Activated CD4-positive, CD25-positive, alpha-beta regulatory T cell (primary cell): ENCODE measurements around the gene ANXA2.

ENCODE experiments used
- DNase-seq, 4 experiments: peaks; one replicate each; lab custom pipeline; 2025; lab: John Stamatoyannopoulos, UW

Gene ANXA2

DNA sequence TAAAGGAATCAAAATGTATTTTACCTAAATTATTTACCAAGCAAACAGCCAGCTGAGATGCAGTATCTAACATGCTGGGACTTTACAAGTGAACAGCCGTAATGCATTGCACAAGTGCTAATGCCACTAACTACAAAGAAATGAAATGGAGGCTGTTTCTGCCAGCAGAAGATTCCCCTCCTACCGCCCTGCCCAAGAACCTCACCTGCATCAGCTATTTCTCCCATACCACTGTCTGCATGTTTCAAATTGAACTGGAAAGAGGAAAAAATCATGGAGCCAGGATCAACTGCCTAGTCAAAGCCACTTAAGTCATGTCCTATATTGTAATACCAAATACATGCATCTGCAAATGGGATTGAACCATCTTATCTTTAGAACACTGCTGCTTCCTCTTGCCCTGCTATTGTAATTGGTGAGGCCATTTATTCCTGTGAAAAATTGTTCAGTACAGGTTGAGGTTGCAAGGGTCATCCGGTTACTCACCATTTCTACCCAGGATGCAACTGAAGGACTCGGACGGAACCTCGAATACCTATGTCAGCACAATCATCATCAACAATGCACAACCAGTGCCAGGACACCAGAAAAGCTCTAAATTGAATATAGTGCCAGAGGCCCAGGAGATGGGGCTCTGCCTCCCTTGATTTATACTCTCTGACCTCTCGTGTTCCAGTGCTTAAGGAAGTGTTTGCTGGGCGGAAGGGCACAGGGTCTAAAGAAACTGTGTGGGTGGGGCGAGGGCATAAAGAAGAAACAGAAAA lies 27.5 kb downstream of the ANXA2 start:
- DNase-seq = no peak

- DNase-seq = no peak
Measured at GRCh38 chr15:60369696-60370095, 28.1 kb downstream of the ANXA2 start.

GRCh38 chr15:60364612-60364924 lies 33.2 kb downstream of the ANXA2 start:
- DNase-seq = no peak

GRCh38 chr15:60363903-60364611 lies 33.7 kb downstream of the ANXA2 start:
- DNase-seq = no peak

- DNase-seq = no peak
Measured at GRCh38 chr15:60363087-60363549, 34.7 kb downstream of the ANXA2 start.

- no peak for DNase-seq
Measured at GRCh38 chr15:60362321-60363086, 35.3 kb downstream of the ANXA2 start.

DNA sequence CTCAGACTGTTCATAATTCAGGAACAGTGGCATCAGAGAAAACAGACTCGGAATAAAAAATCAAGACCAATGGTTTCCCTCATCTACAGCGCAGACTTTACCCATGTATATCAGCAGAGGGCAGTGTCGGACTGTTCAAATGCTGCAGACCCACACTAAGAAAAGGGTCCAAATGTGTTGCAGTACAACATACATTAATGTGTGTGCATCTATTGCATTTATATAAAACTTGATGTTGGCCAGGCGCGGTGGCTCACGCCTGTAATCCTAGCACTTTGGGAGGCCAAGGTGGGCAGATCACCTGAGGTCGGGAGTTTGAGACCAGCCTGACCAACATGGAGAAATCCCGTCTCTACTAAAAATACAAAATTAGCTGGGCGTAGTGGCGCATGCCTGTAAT lies 38.0 kb downstream of the ANXA2 start:
- DNase-seq = peak in 2 of 4 experiments; percentile 5 to 10

DNA sequence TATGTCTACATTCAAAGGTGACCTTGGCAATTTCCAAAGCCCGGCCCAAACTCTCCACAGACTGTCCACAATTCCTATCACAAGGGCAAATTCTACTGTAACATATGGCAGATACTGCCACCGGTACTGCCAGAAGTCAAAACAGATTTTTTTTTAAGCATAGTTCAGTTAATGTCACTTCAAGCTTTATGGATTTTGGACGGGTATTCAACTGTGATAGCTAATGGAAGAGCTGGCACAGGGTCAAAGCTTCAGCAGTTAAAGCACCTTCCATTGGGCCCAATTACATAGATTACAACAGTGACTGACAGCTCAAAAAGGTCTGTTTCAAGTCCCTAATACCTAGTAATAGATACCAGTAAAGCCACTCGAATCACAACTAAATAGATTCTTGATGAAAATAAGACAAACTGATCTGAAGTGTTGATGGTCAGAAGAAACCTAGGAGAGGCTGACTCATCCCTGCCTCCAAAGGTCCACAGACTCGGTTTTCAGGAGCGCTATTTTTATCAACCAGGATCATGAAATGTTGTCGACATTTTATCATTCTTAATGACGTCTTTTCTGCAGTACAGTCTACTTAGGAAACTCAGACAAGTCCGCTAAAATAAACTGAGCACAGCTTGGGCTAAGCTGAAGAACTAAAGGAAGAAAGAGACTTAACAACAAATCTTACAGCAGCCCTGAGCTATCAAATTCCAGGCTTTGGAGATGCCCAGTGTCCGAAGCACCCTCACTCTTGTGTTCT lies 38.7 kb downstream of the ANXA2 start:
- no peak for DNase-seq

DNA sequence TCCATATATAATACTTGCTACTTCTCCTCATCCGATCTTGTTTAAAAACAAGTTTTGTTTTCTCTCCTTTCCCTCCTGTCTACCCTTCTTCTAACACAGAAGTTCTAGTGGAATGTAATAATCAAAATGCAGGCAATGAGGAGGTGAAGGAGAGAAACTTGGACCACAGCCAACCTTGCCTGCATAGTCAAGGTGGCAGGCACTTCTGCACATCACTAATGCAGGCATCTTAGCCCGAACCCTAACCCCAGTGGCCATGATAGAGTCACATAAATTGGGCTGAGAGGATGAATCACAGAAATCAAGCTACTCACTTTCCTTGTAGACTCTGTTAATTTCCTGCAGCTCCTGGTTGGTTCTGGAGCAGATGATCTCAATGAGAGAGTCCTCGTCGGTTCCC lies 41.0 kb downstream of the ANXA2 start:
- no peak for DNase-seq

GRCh38 chr15:60355148-60355857 lies 42.5 kb downstream of the ANXA2 start:
- DNase-seq = no peak

DNA sequence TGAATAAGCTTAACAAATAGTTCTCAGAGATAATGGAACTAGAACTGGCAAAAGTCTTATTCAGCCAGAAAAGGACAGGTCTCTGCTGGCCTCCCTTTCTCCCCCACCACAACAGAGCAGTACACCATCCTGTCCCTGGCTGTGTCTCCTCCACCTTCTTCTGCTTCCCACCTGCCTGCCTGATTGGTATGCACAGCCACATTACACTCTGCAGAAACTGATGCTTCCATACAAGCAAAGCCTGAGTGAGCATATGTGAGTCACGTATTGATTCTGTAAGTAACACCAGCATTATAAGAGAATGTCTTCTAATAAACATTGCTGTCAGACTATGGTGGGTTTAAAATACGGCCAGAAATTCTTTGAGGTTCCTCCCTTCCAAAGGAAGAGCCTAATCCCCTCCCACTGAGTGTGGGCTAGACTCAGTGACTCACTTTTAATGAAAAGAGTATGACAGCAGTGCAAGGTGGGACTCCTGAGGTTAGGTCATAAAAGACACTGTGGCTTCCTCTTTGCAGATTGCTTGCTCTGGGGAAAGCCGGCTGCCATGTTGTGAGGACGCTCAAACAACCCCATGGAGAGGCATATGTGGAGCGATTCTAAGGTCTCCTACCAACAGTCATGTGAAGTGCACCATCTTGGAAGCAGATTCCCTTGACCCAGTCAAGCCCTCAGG lies 44.4 kb downstream of the ANXA2 start:
- no peak for DNase-seq

GRCh38 chr15:60352525-60352924 lies 45.3 kb downstream of the ANXA2 start:
- DNase-seq = no peak

DNA sequence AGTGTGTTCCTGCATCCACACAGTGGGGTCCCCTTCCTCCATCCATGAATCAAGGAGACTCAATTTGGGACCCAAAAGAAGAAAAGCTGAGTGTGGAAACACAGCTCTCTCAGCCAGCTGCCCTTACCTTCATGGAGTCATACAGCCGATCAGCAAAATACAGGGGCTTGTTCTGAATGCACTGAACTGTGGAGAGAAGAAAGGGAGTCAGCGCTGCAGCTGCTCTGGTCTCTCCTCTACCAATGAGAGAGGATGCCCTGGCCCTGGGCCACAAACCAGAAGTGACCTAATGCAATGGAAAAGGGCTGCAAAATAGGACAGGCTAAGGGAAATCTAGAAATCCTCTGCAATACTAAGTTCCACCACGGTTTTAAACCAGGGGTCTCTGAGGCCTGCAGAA lies 46.7 kb downstream of the ANXA2 start:
- DNase-seq = no peak

GRCh38 chr15:60350108-60350507 lies 47.7 kb downstream of the ANXA2 start:
- no peak for DNase-seq

- no peak for DNase-seq
Measured at GRCh38 chr15:60349589-60349988, 48.2 kb downstream of the ANXA2 start.

DNA sequence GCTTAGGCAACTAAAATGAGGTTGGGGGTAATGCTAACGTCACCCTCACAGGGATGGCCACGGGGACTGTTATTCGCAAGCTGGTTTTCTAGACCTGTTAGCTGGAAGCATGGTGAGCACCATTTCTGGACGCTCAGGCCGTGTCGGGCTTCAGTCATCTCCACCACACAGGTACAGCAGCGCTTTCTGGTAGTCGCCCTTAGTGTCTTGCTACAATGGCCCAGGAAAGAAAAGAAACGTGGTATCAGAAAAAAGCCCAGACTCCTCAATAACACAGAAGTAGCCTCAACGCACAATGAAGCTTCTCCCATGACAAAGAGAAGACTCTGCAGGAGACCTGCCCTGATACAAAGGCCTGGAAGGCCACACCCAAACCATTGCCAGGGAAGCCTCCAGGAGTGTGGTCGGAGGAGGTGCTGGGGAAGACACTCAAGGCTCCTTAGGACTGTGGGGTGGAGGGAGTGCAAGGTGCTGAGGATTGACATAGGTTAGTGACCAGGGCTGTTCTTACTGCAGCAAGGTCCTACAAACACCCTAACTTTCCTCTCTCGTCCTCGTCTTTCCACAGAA lies 50.2 kb downstream of the ANXA2 start:
- no peak for DNase-seq

DNA sequence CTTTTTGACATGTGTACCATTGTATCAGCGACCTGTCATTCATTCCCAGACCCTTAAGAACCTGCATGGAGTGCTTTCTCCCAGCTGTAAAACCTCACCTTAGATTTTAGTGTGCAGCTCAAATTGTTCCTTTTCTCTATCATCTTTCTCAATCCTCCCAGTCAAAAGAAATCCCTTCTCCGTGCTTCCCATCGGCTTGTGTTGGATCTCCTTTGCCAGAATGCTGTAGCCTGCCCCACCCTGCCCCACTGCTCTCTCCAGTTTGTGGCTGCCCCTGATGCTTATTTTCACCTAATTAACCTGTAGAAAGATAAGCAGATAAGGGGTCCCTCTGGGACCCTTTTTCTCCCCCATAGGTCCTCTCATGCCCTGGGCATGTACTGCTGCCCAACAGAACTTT lies 51.1 kb downstream of the ANXA2 start:
- no peak for DNase-seq

GRCh38 chr15:60346077-60346476 lies 51.7 kb downstream of the ANXA2 start:
- no peak for DNase-seq

DNA sequence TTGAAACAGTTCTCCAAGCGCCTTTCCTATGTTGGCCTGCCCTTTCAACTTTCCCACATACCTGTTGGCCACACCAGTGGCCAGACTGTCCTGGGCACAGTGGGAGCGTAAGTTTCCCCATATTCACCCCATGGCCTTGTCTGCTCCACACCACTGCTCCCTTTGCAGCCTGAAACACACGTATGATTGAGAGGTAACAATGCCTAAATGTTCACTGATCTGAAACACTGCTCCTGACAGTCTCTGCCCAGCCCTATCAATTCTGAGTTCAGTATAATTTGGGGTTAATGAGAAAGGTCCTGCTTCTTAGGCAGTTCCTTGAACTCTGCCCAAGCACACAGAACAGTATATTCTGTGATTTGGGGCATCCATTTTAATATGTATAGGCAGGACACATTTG lies 52.2 kb downstream of the ANXA2 start:
- DNase-seq = no peak

GRCh38 chr15:60344987-60345386 lies 52.8 kb downstream of the ANXA2 start:
- no peak for DNase-seq

GRCh38 chr15:60344461-60344860 lies 53.3 kb downstream of the ANXA2 start:
- DNase-seq = no peak
